Suprapubic skin (tissue), 4 donors: ENCODE data around the gene MAF. TPM values are rescaled to one million over a fixed set of nuclear protein-coding genes. Genes with fewer than 3 reads are reported as not detected.

ENCODE experiments used
- DNase-seq, 2 donors: peaks; one replicate each; pipeline ENCODE4 v3.0.0-alpha.2; 2019; ENCODE audit warnings: low spot score in 2 of 2
- H3K27ac ChIP-seq: fragments of 200-600 bp; sonication (generic); one replicate; pipeline ENCODE4 v1.5.1; 2019
- H3K27me3 ChIP-seq: fragments of 200-600 bp; sonication (generic); one replicate; pipeline ENCODE4 v1.5.1; 2019
- H3K36me3 ChIP-seq: fragments of 200-600 bp; sonication (generic); one replicate; pipeline ENCODE4 v1.5.1; 2019
- H3K4me1 ChIP-seq: fragments of 200-600 bp; sonication (generic); one replicate; pipeline ENCODE4 v1.5.1; 2019
- H3K4me3 ChIP-seq: fragments of 200-600 bp; sonication (generic); one replicate; pipeline ENCODE4 v1.5.1; 2019; ENCODE audit warnings: mild to moderate bottlenecking
- H3K9me3 ChIP-seq: fragments of 200-600 bp; sonication (generic); one replicate; pipeline ENCODE4 v1.5.1; 2019
- EP300 ChIP-seq: sonication (generic); formaldehyde crosslinking; IDR thresholded peaks from one replicate; pipeline ENCODE4 v1.6.1; 2017; ENCODE audit warnings: antibody characterized with exemption
- POLR2A ChIP-seq, 2 donors: fragments of 450-650 bp; IDR thresholded peaks; one replicate each; pipeline ENCODE4 v1.6.1; 2017; ENCODE audit warnings: antibody characterized with exemption in 2 of 2, mild to moderate bottlenecking in 2 of 2, moderate library complexity in 2 of 2
- POLR2AphosphoS5 ChIP-seq, 3 donors: sonication (generic); formaldehyde crosslinking; IDR thresholded peaks; one replicate each; pipeline ENCODE4 v1.6.1; 2017; ENCODE audit warnings: antibody characterized with exemption in 3 of 3
- WGBS: methylation state at CpG from one replicate; pipeline ENCODE4 v1.1.5; 2018; 5-methylcytosine and 5-hydroxymethylcytosine counted together
- total RNA-seq, 4 donors: library from RNA; depleted of rRNA; stranded (reverse); fragments of >200 nt; gene quantifications; one replicate each; pipeline ENCODE4 v1.1.0, GENCODE V29; 2016
- TF ChIP-seq, protein P1 (sequence below), 2 donors: fragments of 200-600 bp in 1 of 2; fragments of 450-650 bp in 1 of 2; sonication (generic) in 1 of 2; IDR thresholded peaks; one replicate each; pipeline ENCODE4 v1.5.1; 2016 to 2019; ENCODE audit warnings: antibody characterized with exemption in 2 of 2, mild to moderate bottlenecking in 1 of 2, moderate library complexity in 1 of 2

Gene MAF
- total RNA-seq, 4 donors from 2014 or later = 83.6 to 135 (median 114) TPM

GRCh38 chr16:79634298-79634697, 33.8 kb upstream of the MAF start:
- Histone ChIP-seq H3K36me3 (no peaks in the 10 kb centered on the region), H3K9me3 (no peaks in the 10 kb centered on the region), H3K4me1 (peaks cover 23% of the 10 kb centered on the region), H3K27ac (no peak overlapping the region), H3K4me3 (no peak overlapping the region), H3K27me3 (no peaks in the 10 kb centered on the region)
- TF ChIP-seq POLR2AphosphoS5 (IDR thresholded peaks at IDR 0.05) = no peak
- no peak for TF ChIP-seq EP300
- TF ChIP-seq, protein P1, sequence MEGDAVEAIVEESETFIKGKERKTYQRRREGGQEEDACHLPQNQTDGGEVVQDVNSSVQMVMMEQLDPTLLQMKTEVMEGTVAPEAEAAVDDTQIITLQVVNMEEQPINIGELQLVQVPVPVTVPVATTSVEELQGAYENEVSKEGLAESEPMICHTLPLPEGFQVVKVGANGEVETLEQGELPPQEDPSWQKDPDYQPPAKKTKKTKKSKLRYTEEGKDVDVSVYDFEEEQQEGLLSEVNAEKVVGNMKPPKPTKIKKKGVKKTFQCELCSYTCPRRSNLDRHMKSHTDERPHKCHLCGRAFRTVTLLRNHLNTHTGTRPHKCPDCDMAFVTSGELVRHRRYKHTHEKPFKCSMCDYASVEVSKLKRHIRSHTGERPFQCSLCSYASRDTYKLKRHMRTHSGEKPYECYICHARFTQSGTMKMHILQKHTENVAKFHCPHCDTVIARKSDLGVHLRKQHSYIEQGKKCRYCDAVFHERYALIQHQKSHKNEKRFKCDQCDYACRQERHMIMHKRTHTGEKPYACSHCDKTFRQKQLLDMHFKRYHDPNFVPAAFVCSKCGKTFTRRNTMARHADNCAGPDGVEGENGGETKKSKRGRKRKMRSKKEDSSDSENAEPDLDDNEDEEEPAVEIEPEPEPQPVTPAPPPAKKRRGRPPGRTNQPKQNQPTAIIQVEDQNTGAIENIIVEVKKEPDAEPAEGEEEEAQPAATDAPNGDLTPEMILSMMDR (IDR thresholded peaks at IDR 0.05) = no peak
- no peak for TF ChIP-seq POLR2A (IDR thresholded peaks at IDR 0.05)
- 92% methylated on average over 7 of the region's 7 CpGs for WGBS
- no peak for DNase-seq

- DNase-seq = no peak
- peaks cover 17% of the 10 kb centered on the region for H3K4me1 ChIP-seq
Observed at GRCh38 chr16:79632289-79632688, 31.8 kb upstream of the MAF start.

GRCh38 chr16:79628988-79629387, 28.5 kb upstream of the MAF start:
- TF ChIP-seq POLR2A (IDR thresholded peaks at IDR 0.05) (no peak), POLR2AphosphoS5 (IDR thresholded peaks at IDR 0.05) (no peak), EP300 (no peak)
- TF ChIP-seq, protein P1 (IDR thresholded peaks at IDR 0.05) = no peak
- no peaks in the 10 kb centered on the region for H3K36me3 ChIP-seq
- DNase-seq = no peak
- no peak overlapping the region for H3K4me3 ChIP-seq
- no peaks in the 10 kb centered on the region for H3K9me3 ChIP-seq
- no peaks in the 10 kb centered on the region for H3K27me3 ChIP-seq
- H3K27ac ChIP-seq = no peak overlapping the region
- 96% methylated on average over 6 of the region's 6 CpGs for WGBS
- H3K4me1 ChIP-seq = peaks cover 17% of the 10 kb centered on the region

More at GRCh38 chr16:79632289-79632688, 31.8 kb upstream of the MAF start:
- TF ChIP-seq, protein P1 (IDR thresholded peaks at IDR 0.05) = no peak
- peak in 1 of 3 donors; percentile 77 for TF ChIP-seq POLR2AphosphoS5 (IDR thresholded peaks at IDR 0.05)
- H3K9me3 ChIP-seq = no peaks in the 10 kb centered on the region
- WGBS = 40% methylated on average over 7 of the region's 7 CpGs
- H3K27ac ChIP-seq = peak overlapping the region; percentile 76
- no peaks in the 10 kb centered on the region for H3K27me3 ChIP-seq
- H3K36me3 ChIP-seq = no peaks in the 10 kb centered on the region
- H3K4me3 ChIP-seq = no peak overlapping the region

DNA sequence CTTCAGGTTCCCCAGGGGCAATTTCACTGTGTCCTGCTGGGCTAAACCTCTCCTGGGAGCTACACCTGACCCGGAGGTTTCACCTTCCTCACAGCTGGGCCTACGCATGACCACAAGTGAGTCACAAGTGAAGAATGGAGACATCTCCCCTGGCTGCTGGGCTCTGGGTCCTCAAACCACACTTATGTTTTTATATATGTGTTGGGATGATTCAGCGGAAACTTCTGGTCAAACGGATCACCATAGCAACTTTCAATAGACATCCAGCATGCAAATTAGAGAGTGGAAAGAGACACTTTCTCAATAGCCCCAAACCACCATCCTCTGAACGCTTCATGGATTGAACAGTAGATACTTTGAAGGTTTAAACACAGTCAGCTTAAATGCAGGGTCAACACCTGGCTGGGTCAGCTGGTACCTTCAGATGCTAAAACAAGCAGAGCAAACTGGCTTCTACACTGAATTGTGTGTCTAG, 28.0 kb upstream of the MAF start:
- Histone ChIP-seq H3K27ac (no peak overlapping the region), H3K9me3 (no peaks in the 10 kb centered on the region), H3K4me1 (peaks cover 18% of the 10 kb centered on the region), H3K4me3 (no peak overlapping the region), H3K36me3 (no peaks in the 10 kb centered on the region), H3K27me3 (no peaks in the 10 kb centered on the region)
- no peak for TF ChIP-seq POLR2A (IDR thresholded peaks at IDR 0.05)
- no peak for TF ChIP-seq EP300
- TF ChIP-seq POLR2AphosphoS5 (IDR thresholded peaks at IDR 0.05) = no peak
- TF ChIP-seq, protein P1 (IDR thresholded peaks at IDR 0.05) = no peak
- WGBS = 86% methylated on average over 5 of the region's 5 CpGs
- no peak for DNase-seq

- H3K4me3 ChIP-seq = no peak overlapping the region
- no peaks in the 10 kb centered on the region for H3K9me3 ChIP-seq
- WGBS = 96% methylated on average over 2 of the region's 2 CpGs
- no peak for TF ChIP-seq EP300
- no peak for TF ChIP-seq POLR2AphosphoS5 (IDR thresholded peaks at IDR 0.05)
- TF ChIP-seq POLR2A (IDR thresholded peaks at IDR 0.05) = no peak
- TF ChIP-seq, protein P1 (IDR thresholded peaks at IDR 0.05) = no peak
- peaks cover 10% of the 10 kb centered on the region for H3K4me1 ChIP-seq
- H3K36me3 ChIP-seq = no peaks in the 10 kb centered on the region
- no peak overlapping the region for H3K27ac ChIP-seq
- DNase-seq = no peak
- H3K27me3 ChIP-seq = no peaks in the 10 kb centered on the region
Observed at GRCh38 chr16:79627092-79627491, 26.6 kb upstream of the MAF start.
